ENCODE measurements around the gene SLC24A3. TPM values are rescaled to one million over a fixed set of nuclear protein-coding genes. Genes with fewer than 3 reads are reported as not detected.
A peak's percentile ranks its signal among the peaks of the same experiment; 100 is the strongest.

The SLC24A3 gene
- total RNA-seq, 1 experiment from 2014 or later, result not detected

DNA sequence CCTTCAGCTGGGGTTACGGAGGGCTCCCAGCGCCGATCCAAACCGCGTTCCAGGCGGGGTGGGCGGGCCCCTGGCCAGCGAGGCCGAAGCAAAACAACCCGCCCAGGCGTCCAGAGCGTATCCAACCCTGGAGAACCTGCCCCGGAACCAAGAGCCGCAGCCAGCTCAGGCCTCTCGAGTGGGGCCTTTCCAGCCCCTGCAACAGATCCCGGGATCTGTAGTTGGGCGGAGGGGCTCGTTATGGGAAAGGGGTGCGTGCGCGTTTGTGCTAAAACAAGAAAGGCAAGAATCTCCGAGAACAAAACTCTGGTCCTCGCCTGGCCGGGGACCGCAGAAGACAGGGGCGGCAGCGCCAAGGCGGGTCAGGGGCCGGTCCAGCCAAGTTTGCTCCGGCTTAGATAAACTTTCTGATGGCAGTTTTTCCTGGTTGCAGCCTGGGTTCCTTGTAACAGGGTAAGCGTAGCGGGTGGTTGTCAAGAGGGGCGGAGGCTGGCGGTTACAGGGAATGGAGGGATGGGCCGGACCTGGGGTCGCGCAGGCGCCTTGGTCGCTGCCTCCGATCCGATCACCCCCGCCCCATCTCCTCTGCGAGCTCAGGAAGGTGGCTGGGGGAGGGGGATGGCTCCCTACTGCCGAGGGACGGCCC, 545.2 kb downstream of the SLC24A3 start:
- Histone ChIP-seq H3K27ac (peak overlapping the region; percentile 99), H3K79me2 (ENCODE audit: low read depth) (peaks cover 13% of the 10 kb centered on the region), H3K4me3 (peak overlapping the region; percentile 82), H3K9me3 (ENCODE audit: insufficient read depth, low read depth) (no peaks in the 10 kb centered on the region), H3K36me3 (ENCODE audit: low read depth) (no peaks in the 10 kb centered on the region), H2AFZ (peak overlapping the region; percentile 71), H3F3A (ENCODE audit: insufficient read depth, low read depth) (peaks cover 32% of the 10 kb centered on the region), H3K27me3 (ENCODE audit: insufficient read depth, low read depth) (no peaks in the 10 kb centered on the region), H4K20me1 (ENCODE audit: insufficient read depth) (no peaks in the 10 kb centered on the region), H3K4me1 (replicated peaks; ENCODE audit: insufficient read depth) (peaks cover 38% of the 10 kb centered on the region), H3K4me2 (peak overlapping the region; percentile 86), H3K9me2 (ENCODE audit: insufficient read depth) (no peaks in the 10 kb centered on the region)
- POLR2A ChIA-PET (ENCODE audit: unreplicated experiment), result interaction anchor here (0.5 to 1.2 kb wide), 9 partner anchors 11 to 1250 kb away, joined by 3 to 20 read pairs (median 7); no protein-coding TSS in a partner anchor
- no TSS peak for BruUV-seq (replicated peaks)
- CTCF ChIA-PET, result interaction anchor here (0.6 to 1.0 kb wide), 4 partner anchors 22 to 217 kb away, joined by 3 to 7 read pairs (median 4); no protein-coding TSS in a partner anchor
- intact Hi-C loops (cut with micrococcal nuclease; ENCODE audit: unreplicated experiment), result loop anchor here (1.0 to 5.0 kb wide), 5 partner anchors 21 to 235 kb away; no protein-coding TSS in a partner anchor
- TF ChIP-seq, protein P1, sequence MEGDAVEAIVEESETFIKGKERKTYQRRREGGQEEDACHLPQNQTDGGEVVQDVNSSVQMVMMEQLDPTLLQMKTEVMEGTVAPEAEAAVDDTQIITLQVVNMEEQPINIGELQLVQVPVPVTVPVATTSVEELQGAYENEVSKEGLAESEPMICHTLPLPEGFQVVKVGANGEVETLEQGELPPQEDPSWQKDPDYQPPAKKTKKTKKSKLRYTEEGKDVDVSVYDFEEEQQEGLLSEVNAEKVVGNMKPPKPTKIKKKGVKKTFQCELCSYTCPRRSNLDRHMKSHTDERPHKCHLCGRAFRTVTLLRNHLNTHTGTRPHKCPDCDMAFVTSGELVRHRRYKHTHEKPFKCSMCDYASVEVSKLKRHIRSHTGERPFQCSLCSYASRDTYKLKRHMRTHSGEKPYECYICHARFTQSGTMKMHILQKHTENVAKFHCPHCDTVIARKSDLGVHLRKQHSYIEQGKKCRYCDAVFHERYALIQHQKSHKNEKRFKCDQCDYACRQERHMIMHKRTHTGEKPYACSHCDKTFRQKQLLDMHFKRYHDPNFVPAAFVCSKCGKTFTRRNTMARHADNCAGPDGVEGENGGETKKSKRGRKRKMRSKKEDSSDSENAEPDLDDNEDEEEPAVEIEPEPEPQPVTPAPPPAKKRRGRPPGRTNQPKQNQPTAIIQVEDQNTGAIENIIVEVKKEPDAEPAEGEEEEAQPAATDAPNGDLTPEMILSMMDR (conservative IDR thresholded peaks at IDR 0.05), result no peak
- TF ChIP-seq EZH2 (IDR thresholded peaks at IDR 0.05; ENCODE audit: low read depth), result no peak
- DNase-seq, result peak; percentile 71 to 79

DNA sequence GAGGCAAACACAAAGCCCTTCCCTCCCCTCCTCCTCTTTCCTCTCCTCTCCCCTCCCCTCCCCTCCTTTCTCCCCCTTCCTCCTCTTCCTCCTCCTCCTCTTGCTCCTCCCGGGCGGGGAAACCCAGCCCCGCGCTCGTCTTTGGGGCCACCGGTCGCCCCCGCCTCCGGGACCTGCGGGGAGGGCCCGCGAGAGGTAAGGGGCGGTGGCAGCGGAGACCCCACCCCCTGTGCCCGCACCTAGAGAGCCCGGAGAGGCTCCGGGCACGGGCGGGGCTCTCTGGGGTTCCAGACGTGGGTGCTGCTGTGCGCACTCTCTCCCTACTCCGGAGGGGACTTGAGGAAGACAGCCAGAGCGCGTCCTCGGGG, 545.7 kb downstream of the SLC24A3 start, which contains the start of gene RIN2:
TSS of gene RIN2 (plus strand) at position 126 of the 368 bp plus-strand sequence. CDS start 131,344 bp downstream, outside the sequence.
- no peaks in the 10 kb centered on the region for H3K9me3 ChIP-seq (ENCODE audit: insufficient read depth, low read depth)
- intact Hi-C loops (cut with micrococcal nuclease; ENCODE audit: unreplicated experiment), result loop anchor here (2.0 to 5.0 kb wide), 4 partner anchors 21 to 235 kb away; no protein-coding TSS in a partner anchor
- H3F3A ChIP-seq (ENCODE audit: insufficient read depth, low read depth), result peaks cover 32% of the 10 kb centered on the region
- H3K79me2 ChIP-seq (ENCODE audit: low read depth), result peaks cover 13% of the 10 kb centered on the region
- H3K4me1 ChIP-seq (replicated peaks; ENCODE audit: insufficient read depth), result peaks cover 38% of the 10 kb centered on the region
- ChIA-PET CTCF (interaction anchor here (0.6 to 1.0 kb wide), 3 partner anchors 23 to 217 kb away, joined by 4 to 7 read pairs (median 5); no protein-coding TSS in a partner anchor), POLR2A (ENCODE audit: unreplicated experiment) (interaction anchor here (0.5 to 1.2 kb wide), 8 partner anchors 10 to 219 kb away, joined by 4 to 20 read pairs (median 8); no protein-coding TSS in a partner anchor)
- H3K27me3 ChIP-seq (ENCODE audit: insufficient read depth, low read depth), result no peaks in the 10 kb centered on the region
- peak within 1 kb of the TSS; percentile 82 for H3K4me3 ChIP-seq
- DNase-seq, result peak; percentile 90 to 98
- no peaks in the 10 kb centered on the region for H3K9me2 ChIP-seq (ENCODE audit: insufficient read depth)
- H2AFZ ChIP-seq, result peak within 1 kb of the TSS; percentile 71
- H3K4me2 ChIP-seq, result peak within 1 kb of the TSS; percentile 86
- peak within 1 kb of the TSS; percentile 99 for H3K27ac ChIP-seq
- BruUV-seq (replicated peaks), result no TSS peak
- H3K36me3 ChIP-seq (ENCODE audit: low read depth), result no peaks in the 10 kb centered on the region
- TF ChIP-seq, protein P1 (conservative IDR thresholded peaks at IDR 0.05), result no peak
- TF ChIP-seq EZH2 (IDR thresholded peaks at IDR 0.05; ENCODE audit: low read depth), result no peak
- no peaks in the 10 kb centered on the region for H4K20me1 ChIP-seq (ENCODE audit: insufficient read depth)

DNA sequence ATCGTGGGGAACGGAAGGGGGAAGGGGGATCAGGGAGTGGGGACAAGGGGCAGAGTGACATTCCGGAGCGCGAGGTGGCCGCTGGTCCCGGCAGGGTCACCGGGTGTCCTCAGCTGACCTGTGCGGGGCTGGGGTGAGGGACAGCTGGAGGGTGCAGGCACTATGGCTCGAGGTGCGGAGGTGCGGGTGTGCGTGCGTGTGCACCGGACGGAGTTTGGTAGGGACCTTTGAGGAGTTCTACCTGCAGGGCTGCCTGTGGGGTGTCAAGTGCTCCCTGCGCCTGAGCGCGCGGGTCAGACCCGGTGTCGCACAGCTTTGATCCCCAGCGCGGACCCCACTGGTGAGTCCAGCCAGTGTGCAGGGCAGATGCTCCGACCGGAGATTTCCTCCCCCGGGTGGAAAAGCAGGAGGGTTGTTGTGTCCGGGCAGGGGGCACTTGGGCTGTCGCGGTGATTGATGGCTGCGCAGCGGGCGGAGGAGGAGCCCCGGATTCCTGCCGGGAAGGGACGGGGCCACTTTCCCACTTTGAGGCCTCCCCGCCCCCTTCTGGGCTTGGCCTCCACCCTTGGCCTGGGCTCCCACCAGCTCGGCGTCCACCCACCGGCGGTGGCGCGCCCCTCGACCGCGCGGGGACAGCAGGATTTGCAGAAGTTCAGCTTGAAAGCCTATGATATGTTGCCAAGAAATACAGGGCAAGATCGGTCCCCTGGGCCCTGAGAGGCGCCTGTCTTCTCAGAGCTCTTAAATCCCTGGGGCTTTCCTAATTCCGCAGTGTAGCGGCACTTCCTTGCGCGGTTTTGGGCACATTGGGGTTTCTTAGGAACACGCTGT, 546.3 kb downstream of the SLC24A3 start:
- peaks cover 40% of the 10 kb centered on the region for H3K4me1 ChIP-seq (replicated peaks; ENCODE audit: insufficient read depth)
- peak overlapping the region; percentile 99 for H3K27ac ChIP-seq
- DNase-seq, result peak; percentile 66 to 85
- ChIA-PET CTCF (no interaction called here), POLR2A (ENCODE audit: unreplicated experiment) (interaction anchor here (0.5 to 1.0 kb wide), 3 partner anchors 11 to 218 kb away, joined by 4 to 10 read pairs (median 5); no protein-coding TSS in a partner anchor)
- no peak for TF ChIP-seq EZH2 (IDR thresholded peaks at IDR 0.05; ENCODE audit: low read depth)
- TF ChIP-seq, protein P1 (conservative IDR thresholded peaks at IDR 0.05), result no peak
- no peaks in the 10 kb centered on the region for H4K20me1 ChIP-seq (ENCODE audit: insufficient read depth)
- peak overlapping the region; percentile 71; the same call in 1 of the 2 replicates for H2AFZ ChIP-seq
- H3F3A ChIP-seq (ENCODE audit: insufficient read depth, low read depth), result peaks cover 32% of the 10 kb centered on the region
- no peaks in the 10 kb centered on the region for H3K9me2 ChIP-seq (ENCODE audit: insufficient read depth)
- H3K79me2 ChIP-seq (ENCODE audit: low read depth), result peaks cover 13% of the 10 kb centered on the region
- no peaks in the 10 kb centered on the region for H3K27me3 ChIP-seq (ENCODE audit: insufficient read depth, low read depth)
- intact Hi-C loops (cut with micrococcal nuclease; ENCODE audit: unreplicated experiment), result loop anchor here (1.0 to 5.0 kb wide), 6 partner anchors 9 to 234 kb away; no protein-coding TSS in a partner anchor
- no peaks in the 10 kb centered on the region for H3K9me3 ChIP-seq (ENCODE audit: insufficient read depth, low read depth)
- BruUV-seq (replicated peaks), result TSS peak; percentile 47
- H3K4me2 ChIP-seq, result peak overlapping the region; percentile 86
- H3K36me3 ChIP-seq (ENCODE audit: low read depth), result no peaks in the 10 kb centered on the region
- H3K4me3 ChIP-seq, result peak overlapping the region; percentile 82

Data from PC-9 (cell line).